ENCODE measurements around the gene INAFM2.
A peak's percentile ranks its signal among the peaks of the same experiment; 100 is the strongest.

The INAFM2 gene

DNA sequence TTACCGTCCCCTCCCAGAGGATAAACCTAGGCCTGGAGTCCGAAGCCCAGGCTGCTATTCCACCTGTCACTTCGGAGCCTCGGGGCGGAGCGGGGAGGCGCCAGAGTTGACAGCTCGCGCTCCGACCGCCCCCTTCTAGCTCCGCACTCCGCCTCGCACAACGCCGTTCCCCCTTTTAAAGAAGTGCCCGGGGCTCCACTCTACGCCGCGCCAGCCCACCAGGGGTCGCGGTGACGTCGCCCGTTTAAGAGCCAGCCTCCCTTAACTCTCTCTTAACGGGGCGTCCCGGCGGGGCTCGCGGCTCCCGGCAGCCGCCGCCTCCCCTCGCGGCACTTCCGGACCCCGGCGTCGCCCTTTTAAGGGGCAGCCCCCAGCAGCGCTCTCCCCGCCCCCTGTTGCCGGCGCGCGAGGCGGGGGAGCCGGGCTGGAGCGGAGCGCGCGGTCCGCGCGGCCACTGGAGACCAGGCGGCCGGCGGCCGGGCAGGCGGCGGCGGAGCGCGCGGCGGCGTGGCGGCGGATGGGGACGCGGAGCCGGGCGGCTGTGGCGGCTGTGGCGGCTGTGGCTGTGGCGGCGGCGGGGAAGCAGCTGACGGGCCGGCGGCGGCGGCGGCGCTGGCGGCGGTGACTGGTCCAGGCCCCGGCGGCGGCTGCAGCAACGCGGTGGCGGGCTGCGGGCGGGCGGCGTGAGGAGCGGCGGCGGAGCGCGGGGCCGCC is at the start of gene INAFM2:
INAFM2 (plus strand) TSS at position 454 of the 714 bp plus-strand sequence. CDS start 364 bp downstream, outside the sequence.
- peak; percentile 57 to 98 for DNase-seq

- DNase-seq = peak; percentile 61 to 74
Observed at GRCh38 chr15:40274350-40275274, 48.9 kb upstream of the INAFM2 start.

DNA sequence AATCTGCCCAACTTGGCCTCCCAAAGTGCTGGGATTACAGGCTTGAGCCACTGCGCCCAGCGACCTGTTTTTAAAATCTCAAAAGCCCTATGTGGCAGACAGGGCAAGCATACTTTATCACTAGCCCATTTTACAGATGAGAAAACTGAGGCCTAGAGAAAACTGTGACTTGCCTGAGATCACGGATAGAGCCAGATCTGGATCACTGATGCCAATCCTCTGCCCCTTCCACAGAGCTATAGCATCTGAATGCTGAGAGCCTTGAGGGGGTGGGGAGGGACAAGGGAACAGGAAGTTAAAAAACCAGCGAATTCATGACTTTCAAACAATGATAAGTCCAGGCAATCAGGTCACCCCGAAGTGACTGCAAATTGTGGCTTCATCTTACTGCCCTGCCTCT is 48.0 kb upstream of the INAFM2 start:
- DNase-seq = no peak

GRCh38 chr15:40275954-40276353 is 47.5 kb upstream of the INAFM2 start:
- DNase-seq = no peak

GRCh38 chr15:40276927-40277326 is 46.6 kb upstream of the INAFM2 start:
- no peak for DNase-seq

DNA sequence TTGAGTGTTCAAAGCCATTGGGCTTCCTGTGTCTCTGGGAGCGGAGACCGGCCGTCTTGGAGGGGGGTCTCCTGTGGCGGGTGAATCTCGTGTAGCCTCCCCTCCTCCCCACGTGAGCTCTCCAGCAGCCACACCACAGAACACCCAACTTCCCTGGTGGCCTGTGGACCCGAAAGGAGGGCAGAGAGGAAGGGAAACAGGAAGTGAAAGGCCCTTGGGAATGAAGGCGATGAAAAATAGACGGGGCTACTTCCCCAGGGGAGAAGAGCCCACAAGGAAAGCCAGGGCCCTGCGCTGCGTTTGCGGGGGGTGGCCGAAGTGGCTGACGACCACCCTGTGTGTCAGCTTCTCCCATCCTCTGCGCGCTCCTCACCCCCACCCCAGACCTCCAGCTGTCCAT is 46.0 kb upstream of the INAFM2 start:
- no peak for DNase-seq

DNA sequence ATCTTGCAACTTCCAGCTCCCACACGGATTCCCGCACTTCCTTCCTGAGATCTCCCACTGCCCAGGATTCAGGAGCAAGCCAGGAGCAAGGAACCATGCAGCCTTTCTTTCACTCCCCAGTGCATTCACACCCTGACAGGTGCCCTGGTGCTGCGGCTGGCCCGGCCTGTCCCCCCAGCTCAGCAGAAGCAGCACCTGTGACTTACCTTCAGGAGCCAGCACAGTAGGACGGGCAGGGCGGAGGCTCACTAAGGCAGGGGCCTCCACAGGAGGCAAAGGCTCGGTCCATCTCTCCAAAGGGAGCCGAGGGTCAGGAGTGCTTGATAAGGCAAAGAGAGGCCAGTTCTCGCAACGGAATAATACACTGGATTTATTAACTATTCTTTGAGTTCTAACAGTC is 45.5 kb upstream of the INAFM2 start:
- DNase-seq = no peak

DNA sequence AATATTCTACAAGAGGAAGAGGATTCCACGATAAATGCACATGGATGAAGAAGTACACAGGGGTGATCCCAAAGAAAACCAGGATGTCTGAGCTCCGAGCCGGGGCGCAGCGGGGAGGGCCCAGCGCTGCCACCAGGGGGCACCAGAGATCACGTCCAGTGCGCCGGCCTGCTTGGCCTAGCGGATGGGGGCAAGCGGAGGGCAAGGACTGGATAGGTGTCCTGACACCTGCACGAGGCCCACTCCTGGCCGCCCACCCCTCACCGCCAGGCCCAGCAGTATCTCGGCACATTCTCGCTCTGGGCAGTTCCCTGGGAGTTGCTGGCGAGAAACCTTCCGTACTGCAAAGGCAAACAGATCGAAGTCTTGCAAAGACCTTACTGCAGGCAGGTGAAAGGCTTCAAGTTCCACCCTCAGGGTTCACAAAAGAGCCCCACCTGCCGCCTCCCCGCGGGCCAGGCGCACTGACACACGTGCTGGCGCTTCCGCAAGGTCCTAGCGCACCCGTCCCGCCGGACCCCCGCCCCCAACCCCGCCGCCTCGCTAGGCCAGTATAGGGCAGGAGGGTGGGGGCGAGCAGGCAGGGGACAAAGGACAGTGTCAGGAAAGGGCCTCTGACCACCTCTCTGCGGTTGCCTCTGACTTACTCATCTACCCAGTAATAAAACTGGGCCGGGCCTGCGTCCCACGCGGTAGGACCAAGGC is 43.9 kb upstream of the INAFM2 start:
- peak; percentile 41 to 55 for DNase-seq

DNA sequence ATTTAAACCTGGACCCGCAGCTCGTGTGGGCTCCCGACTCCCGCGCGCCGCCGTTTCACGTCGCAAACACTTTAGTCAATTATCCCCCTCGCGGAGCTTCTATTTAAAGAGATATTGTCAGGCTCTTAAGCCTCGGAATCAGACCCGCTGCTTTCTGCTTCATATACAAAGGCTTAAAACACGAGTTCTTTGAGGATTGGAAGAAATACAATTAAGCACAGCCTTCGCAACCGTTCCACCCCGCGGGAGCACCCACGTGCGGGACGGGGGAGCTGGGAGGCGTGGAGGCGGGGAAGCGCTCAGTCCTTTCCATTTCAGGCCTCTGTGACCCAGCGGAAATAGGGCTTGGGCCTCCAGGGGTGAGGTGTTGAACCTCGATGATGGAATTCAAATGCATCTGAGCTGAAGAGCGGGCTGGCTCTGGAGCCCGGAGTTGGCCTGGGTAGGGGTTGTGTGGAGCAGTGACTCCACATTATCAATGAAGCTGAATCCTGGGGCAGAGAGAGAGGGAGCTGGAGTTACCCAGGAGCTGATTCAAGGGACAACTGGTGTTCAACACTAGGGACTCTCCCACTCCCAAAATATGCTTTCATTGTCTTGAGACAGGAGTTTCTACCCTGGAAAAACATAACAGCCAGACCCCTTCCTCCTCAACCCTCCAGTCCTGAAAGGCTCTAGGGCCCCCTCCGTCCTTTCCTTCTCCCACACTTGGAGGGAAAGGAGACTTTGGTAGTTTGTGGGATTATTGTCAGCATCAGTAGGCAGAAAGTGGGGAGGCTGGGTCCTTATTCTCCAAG is 43.0 kb upstream of the INAFM2 start:
- no peak for DNase-seq

- DNase-seq = no peak
Observed at GRCh38 chr15:40281057-40281800, 42.3 kb upstream of the INAFM2 start.

DNA sequence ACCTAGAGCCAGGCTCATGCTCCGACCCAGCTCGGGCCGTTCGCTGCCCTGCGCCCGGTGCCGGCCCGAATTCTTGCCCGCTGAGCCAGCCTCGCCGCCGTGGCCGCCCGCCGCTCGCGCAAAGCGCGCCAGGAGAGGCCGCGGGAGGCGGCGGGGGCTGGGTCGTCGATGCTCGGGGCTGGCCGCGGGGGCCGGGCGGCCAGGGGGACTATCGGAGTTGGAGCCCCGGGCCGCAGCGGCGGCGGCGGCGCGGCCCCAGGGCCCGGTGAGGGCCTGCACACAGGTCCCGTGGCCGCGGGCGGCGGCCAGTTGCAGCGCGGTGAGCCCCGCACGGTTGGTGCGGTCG is 41.7 kb upstream of the INAFM2 start:
- no peak for DNase-seq

DNA sequence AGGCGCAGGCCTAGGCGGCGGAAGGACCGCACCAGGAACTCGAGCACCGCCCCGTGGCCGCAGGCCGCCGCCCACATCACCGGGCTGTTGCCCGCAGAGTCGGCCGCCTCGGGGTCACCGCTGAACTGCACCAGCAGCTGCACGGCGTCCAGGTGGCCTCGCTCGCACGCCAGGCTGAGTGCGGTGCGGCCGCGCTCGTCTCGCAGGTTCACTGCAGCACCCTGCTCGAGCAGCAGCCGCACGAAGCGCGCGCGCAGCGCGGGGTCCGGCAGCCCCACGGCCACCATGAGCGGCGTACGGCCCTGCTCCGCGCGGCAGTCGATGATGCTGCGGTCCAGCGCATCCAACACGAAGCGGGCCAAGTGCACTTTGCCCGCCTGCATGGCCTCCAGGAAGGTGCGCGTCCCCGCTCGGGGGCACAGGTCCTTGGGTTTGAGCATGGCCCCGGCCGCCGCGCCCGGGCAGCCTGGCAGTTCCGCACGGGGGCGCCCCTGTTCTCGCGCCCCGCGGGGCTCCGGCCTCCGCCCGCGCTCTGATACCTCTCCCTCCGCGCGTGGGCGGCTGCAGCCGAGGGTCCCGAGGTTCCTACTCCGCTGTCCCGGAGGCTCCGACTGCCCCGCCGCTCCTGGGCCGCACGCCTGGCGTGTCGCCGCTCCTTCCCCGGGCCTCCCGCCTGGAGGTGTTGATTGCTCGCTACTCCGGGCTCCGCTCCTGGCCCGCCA is 41.2 kb upstream of the INAFM2 start:
- peak in 1 of 2 donors; percentile 61 for DNase-seq

- DNase-seq = peak in 1 of 2 donors; percentile 43
Observed at GRCh38 chr15:40282869-40283614, 40.5 kb upstream of the INAFM2 start, which contains the start of gene ANKRD63. TSS of gene ANKRD63 (minus strand) at chr15:40283064. CDS start at chr15:40282586, 478 bp downstream.

GRCh38 chr15:40283615-40284300 is 39.7 kb upstream of the INAFM2 start:
- DNase-seq = no peak

DNA sequence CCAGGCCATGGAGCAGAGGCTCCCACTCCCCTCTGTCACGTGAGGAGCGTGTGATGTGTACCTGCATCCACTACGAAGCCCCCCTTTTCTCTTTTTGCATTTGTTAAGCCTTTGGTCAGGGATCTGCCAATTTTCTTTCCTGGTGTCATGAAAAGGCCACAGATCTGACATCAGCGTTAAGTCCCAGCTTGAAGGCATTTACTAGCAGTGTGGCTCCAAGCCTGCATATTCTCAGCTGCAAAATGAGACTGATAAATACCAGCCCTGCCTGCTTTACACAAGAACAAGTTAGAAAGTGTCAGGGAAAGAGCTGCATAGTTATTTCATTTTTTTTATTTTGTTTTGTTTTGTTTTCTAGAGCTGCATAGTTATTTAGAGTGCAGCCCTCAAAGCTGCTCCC is 38.3 kb upstream of the INAFM2 start:
- DNase-seq = no peak

DNA sequence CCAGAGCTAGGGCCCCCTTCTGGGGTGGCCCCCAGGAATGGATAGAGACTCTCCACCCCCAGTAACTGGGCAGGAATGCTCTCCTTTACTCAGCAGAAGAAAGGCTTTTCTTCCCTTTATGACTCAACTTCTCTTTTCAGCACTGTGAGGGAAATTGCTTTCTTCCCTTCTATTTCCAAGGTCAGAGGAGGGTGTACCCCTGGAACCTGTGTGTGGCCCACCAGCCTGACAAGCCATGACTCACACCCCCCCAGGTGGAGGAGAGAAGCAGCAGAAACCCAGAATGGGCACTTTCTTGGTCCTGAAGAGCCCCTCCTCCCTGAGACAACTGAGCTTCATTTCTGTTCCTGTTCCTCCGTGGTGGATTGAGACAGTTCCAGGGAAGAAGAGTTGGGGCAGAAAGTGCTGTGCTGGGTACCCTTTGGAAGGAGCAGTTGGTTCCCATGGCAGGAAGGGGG is 37.9 kb upstream of the INAFM2 start:
- DNase-seq = no peak

DNA sequence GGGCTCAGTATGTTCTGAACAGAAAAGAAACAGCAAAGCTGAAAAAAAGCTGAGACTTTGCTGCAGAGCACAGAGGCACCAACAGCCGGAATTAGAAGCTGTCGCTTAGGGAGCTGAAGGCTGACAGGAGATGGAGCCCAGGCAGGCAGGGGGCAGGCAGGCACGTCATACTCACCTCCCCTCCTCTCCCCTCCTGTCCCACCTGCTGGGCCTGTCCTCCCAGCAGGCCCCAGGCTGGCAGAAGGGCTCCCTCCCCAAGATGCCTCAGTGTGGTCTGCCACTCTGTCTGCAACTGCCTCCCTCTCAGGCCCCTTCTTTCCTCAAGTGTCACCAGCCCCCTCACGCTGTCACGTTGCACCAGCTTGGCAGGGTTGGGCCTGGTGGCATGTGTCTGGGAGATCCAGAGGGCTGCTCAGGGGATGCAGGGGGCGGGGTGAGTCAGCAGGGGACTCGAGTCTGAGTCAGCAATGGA is 37.4 kb upstream of the INAFM2 start:
- DNase-seq = no peak

GRCh38 chr15:40286794-40287193 is 36.7 kb upstream of the INAFM2 start:
- DNase-seq = no peak

DNA sequence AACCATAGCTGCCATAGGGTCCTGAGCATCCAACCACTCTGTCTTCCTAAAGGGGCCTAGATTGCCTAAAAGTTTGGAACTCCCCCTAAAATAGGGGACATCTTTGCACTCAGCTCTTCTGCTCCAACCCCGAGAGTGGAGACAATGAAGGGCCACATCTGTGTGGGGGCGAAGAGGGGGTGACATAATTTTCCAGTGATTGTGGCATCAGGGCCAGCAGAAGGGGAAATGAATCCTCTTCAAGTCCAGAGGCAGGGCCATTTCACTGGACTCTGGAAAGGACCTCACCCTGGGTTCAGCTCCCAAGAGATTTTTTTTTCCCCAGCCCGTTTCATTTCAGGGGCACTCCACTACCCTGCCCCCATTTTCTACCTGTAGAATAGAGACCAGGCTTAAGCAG is 36.0 kb upstream of the INAFM2 start:
- no peak for DNase-seq

Data from bone marrow (tissue), 2 donors.